GM23338 (cell line): ENCODE data around the gene ESRRB.

ENCODE experiments used
- CREB1 ChIP-seq: fragments of 250-450 bp; sonication (Bioruptor Pico); IDR thresholded peaks from 2 replicates; pipeline ENCODE4 v1.5.0; 2020; ENCODE audit warnings: low read depth, mild to moderate bottlenecking, moderate library complexity
- EZH2 ChIP-seq: fragments of 200-600 bp; sonication (generic); IDR thresholded peaks from one replicate; pipeline ENCODE4 v1.8.0; 2017; ENCODE audit warnings: antibody characterized with exemption, mild to moderate bottlenecking, low read depth; ENCODE audit not compliant: unreplicated experiment
- EZH2phosphoT487 ChIP-seq: fragments of 200-600 bp; sonication (generic); IDR thresholded peaks from one replicate; pipeline ENCODE4 v1.8.1; 2018; ENCODE audit warnings: antibody characterized with exemption; ENCODE audit not compliant: unreplicated experiment
- JUNB ChIP-seq: IDR thresholded peaks from one replicate; pipeline ENCODE4 v1.6.1; 2016; ENCODE audit warnings: antibody characterized with exemption; ENCODE audit not compliant: unreplicated experiment
- POLR2AphosphoS5 ChIP-seq: IDR thresholded peaks from 2 replicates; pipeline ENCODE4 v1.6.1; 2016; ENCODE audit warnings: antibody characterized with exemption, low read depth
- STAT1 ChIP-seq: IDR thresholded peaks from one replicate; pipeline ENCODE4 v1.6.1; 2016; ENCODE audit warnings: antibody characterized with exemption; ENCODE audit not compliant: unreplicated experiment
- ZNF114 ChIP-seq: fragments of 250-450 bp; sonication (Bioruptor Pico); IDR thresholded peaks from 2 replicates; pipeline ENCODE4 v1.5.0; 2020; ENCODE audit warnings: mild to moderate bottlenecking, moderate library complexity
- ZNF331 ChIP-seq: fragments of 250-450 bp; sonication (Bioruptor Pico); IDR thresholded peaks from 2 replicates; pipeline ENCODE4 v1.5.0; 2020; ENCODE audit warnings: low read depth, mild to moderate bottlenecking, moderate library complexity
- TF ChIP-seq, protein P1 (sequence below), 2 experiments: fragments of 200-600 bp in 1 of 2; sonication (generic) in 1 of 2; conservative IDR thresholded peaks; 2 replicates each; pipeline versions ENCODE4 v1.5.1 to v1.6.1; 2016 to 2017; ENCODE audit warnings: antibody characterized with exemption in 2 of 2, low read depth in 2 of 2, mild to moderate bottlenecking in 2 of 2, moderate library complexity in 1 of 2
- TF ChIP-seq, protein P2 (sequence below): IDR thresholded peaks from one replicate; pipeline ENCODE4 v1.6.1; 2018; ENCODE audit warnings: antibody characterized with exemption; ENCODE audit not compliant: unreplicated experiment
- TF ChIP-seq, protein P3 (sequence below): IDR thresholded peaks from 2 replicates; pipeline ENCODE4 v1.6.1; 2016; ENCODE audit warnings: antibody characterized with exemption
- TF ChIP-seq, protein P4 (sequence below): fragments of 250-450 bp; sonication (Bioruptor Pico); IDR thresholded peaks from 2 replicates; pipeline ENCODE4 v1.5.0; 2020; ENCODE audit warnings: mild to moderate bottlenecking, moderate library complexity

DNA sequence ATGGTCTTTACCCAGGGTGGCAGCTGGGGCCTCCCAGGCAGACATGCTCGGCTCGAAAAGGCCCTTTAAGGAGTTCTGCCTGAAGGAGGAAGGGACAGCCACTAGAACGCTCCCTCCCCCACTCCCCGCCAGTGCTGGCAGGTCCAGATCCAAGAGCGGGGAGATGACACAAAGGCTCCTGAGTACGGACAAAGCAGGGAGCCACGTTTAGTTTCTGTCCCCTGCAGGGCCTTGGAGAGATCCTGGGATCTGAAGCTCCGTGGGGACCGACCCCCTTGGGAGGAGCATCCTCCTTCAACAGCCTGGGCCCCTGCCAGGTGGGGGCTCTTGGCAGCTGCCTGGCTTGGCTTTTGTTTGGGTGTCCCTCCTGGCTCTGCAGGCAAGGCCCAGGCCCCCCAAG lies 89.7 kb downstream of the ESRRB start:
- TF ChIP-seq, protein P1, sequence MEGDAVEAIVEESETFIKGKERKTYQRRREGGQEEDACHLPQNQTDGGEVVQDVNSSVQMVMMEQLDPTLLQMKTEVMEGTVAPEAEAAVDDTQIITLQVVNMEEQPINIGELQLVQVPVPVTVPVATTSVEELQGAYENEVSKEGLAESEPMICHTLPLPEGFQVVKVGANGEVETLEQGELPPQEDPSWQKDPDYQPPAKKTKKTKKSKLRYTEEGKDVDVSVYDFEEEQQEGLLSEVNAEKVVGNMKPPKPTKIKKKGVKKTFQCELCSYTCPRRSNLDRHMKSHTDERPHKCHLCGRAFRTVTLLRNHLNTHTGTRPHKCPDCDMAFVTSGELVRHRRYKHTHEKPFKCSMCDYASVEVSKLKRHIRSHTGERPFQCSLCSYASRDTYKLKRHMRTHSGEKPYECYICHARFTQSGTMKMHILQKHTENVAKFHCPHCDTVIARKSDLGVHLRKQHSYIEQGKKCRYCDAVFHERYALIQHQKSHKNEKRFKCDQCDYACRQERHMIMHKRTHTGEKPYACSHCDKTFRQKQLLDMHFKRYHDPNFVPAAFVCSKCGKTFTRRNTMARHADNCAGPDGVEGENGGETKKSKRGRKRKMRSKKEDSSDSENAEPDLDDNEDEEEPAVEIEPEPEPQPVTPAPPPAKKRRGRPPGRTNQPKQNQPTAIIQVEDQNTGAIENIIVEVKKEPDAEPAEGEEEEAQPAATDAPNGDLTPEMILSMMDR (conservative IDR thresholded peaks at IDR 0.05; ENCODE audit: low read depth in 2 of 2): no peak
- TF ChIP-seq POLR2AphosphoS5 (no peak), EZH2 (no peak), ZNF331 (CRISPR knock-in tag) (no peak), JUNB (no peak), EZH2phosphoT487 (no peak), CREB1 (no peak), STAT1 (no peak), ZNF114 (no peak)
- TF ChIP-seq, protein P2, sequence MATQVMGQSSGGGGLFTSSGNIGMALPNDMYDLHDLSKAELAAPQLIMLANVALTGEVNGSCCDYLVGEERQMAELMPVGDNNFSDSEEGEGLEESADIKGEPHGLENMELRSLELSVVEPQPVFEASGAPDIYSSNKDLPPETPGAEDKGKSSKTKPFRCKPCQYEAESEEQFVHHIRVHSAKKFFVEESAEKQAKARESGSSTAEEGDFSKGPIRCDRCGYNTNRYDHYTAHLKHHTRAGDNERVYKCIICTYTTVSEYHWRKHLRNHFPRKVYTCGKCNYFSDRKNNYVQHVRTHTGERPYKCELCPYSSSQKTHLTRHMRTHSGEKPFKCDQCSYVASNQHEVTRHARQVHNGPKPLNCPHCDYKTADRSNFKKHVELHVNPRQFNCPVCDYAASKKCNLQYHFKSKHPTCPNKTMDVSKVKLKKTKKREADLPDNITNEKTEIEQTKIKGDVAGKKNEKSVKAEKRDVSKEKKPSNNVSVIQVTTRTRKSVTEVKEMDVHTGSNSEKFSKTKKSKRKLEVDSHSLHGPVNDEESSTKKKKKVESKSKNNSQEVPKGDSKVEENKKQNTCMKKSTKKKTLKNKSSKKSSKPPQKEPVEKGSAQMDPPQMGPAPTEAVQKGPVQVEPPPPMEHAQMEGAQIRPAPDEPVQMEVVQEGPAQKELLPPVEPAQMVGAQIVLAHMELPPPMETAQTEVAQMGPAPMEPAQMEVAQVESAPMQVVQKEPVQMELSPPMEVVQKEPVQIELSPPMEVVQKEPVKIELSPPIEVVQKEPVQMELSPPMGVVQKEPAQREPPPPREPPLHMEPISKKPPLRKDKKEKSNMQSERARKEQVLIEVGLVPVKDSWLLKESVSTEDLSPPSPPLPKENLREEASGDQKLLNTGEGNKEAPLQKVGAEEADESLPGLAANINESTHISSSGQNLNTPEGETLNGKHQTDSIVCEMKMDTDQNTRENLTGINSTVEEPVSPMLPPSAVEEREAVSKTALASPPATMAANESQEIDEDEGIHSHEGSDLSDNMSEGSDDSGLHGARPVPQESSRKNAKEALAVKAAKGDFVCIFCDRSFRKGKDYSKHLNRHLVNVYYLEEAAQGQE: no peak
- TF ChIP-seq, protein P3, sequence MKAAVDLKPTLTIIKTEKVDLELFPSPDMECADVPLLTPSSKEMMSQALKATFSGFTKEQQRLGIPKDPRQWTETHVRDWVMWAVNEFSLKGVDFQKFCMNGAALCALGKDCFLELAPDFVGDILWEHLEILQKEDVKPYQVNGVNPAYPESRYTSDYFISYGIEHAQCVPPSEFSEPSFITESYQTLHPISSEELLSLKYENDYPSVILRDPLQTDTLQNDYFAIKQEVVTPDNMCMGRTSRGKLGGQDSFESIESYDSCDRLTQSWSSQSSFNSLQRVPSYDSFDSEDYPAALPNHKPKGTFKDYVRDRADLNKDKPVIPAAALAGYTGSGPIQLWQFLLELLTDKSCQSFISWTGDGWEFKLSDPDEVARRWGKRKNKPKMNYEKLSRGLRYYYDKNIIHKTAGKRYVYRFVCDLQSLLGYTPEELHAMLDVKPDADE: no peak
- TF ChIP-seq, protein P4, sequence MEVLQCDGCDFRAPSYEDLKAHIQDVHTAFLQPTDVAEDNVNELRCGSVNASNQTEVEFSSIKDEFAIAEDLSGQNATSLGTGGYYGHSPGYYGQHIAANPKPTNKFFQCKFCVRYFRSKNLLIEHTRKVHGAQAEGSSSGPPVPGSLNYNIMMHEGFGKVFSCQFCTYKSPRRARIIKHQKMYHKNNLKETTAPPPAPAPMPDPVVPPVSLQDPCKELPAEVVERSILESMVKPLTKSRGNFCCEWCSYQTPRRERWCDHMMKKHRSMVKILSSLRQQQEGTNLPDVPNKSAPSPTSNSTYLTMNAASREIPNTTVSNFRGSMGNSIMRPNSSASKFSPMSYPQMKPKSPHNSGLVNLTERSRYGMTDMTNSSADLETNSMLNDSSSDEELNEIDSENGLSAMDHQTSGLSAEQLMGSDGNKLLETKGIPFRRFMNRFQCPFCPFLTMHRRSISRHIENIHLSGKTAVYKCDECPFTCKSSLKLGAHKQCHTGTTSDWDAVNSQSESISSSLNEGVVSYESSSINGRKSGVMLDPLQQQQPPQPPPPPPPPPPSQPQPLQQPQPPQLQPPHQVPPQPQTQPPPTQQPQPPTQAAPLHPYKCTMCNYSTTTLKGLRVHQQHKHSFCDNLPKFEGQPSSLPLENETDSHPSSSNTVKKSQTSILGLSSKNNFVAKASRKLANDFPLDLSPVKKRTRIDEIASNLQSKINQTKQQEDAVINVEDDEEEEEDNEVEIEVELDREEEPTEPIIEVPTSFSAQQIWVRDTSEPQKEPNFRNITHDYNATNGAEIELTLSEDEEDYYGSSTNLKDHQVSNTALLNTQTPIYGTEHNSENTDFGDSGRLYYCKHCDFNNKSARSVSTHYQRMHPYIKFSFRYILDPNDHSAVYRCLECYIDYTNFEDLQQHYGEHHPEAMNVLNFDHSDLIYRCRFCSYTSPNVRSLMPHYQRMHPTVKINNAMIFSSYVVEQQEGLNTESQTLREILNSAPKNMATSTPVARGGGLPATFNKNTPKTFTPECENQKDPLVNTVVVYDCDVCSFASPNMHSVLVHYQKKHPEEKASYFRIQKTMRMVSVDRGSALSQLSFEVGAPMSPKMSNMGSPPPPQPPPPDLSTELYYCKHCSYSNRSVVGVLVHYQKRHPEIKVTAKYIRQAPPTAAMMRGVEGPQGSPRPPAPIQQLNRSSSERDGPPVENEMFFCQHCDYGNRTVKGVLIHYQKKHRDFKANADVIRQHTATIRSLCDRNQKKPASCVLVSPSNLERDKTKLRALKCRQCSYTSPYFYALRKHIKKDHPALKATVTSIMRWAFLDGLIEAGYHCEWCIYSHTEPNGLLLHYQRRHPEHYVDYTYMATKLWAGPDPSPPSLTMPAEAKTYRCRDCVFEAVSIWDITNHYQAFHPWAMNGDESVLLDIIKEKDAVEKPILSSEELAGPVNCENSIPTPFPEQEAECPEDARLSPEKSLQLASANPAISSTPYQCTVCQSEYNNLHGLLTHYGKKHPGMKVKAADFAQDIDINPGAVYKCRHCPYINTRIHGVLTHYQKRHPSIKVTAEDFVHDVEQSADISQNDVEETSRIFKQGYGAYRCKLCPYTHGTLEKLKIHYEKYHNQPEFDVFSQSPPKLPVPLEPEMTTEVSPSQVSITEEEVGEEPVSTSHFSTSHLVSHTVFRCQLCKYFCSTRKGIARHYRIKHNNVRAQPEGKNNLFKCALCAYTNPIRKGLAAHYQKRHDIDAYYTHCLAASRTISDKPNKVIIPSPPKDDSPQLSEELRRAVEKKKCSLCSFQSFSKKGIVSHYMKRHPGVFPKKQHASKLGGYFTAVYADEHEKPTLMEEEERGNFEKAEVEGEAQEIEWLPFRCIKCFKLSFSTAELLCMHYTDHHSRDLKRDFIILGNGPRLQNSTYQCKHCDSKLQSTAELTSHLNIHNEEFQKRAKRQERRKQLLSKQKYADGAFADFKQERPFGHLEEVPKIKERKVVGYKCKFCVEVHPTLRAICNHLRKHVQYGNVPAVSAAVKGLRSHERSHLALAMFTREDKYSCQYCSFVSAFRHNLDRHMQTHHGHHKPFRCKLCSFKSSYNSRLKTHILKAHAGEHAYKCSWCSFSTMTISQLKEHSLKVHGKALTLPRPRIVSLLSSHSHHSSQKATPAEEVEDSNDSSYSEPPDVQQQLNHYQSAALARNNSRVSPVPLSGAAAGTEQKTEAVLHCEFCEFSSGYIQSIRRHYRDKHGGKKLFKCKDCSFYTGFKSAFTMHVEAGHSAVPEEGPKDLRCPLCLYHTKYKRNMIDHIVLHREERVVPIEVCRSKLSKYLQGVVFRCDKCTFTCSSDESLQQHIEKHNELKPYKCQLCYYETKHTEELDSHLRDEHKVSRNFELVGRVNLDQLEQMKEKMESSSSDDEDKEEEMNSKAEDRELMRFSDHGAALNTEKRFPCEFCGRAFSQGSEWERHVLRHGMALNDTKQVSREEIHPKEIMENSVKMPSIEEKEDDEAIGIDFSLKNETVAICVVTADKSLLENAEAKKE (CRISPR knock-in tag): no peak
